HG03025 (cell line): Measurements from ENCODE around the gene HERC3.

Experiments
- ATAC-seq: cut with Tn5 transposase; IDR thresholded peaks from one replicate; pipeline ENCODE4 v1.9.1; 2021; ENCODE audit warnings: mild to moderate bottlenecking, moderate library complexity; ENCODE audit not compliant: unreplicated experiment, low FRiP score

Gene HERC3

DNA sequence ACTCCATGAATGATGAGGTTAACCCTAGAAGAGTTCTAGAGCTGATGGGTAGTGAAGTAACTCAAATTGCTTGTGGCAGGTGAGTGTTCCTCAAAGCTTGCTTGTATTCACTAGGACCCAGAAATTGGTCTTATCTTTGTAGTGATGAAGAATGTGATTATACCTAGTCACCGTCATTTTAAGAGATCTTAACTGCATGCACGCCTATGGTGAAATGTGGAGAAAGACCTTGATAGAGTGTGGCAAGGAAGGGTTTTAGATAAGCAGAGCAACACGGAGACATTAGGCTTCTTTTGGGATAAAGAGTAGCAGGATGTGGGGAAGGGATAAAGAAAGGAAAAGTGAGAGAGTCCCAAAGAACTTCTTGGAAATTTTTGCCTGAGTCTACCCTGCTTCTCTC is 62.9 kb downstream of the HERC3 start:
- no peak for ATAC-seq

DNA sequence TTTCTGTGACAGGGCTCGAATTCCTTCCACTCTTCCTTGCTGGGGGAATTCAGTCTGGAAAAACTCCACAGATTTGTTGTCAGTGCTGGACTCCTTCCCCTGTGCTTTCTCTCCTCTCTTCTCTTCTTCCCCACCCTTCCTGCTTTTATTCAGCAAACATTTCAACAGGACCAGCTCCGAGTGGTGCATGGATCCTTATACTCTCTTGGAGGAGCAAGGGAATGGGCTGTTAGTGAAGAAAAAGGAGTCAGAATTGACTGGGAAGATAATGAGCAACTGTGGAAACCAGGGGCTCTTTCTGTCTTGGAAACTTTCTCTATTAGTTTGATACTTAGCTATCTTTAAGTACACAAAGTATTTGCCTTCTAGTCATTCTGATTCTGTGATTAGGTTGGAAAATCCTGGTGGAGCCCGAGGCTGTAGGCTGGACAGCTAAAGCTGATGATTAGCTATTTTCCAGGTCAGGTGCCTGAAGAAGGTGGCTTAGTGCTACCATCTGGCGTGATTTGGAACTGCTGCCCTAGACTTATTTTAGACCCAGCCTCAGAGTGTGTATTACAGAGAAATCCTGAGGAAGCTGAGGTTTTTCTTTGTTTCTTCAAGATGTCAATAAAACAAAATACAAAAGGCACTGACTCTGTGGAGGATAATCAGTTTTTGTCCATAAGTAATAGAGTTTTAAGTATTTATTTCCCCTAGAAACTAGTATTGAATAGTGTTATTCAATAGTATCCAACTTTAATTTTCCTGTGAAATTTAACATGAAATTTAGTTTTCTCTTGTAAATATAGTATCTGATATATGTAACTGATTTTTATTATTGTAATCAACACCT is 67.0 kb downstream of the HERC3 start:
- peak; percentile 86 for ATAC-seq

DNA sequence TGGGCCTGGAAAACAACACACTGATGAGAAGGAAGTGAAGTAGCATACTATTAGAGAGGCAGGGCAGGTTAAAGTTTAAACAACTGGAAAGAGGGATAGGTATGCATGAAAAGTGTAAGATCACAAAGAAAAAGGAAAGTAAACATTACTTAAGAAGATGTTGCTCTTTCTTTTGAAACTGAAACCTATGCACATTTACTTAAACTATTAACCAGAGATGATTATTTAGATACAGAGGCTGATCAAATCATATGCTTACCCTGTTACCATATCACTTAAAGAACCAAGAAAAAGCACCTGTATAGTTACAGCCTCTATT is 67.6 kb downstream of the HERC3 start:
- no peak for ATAC-seq

DNA sequence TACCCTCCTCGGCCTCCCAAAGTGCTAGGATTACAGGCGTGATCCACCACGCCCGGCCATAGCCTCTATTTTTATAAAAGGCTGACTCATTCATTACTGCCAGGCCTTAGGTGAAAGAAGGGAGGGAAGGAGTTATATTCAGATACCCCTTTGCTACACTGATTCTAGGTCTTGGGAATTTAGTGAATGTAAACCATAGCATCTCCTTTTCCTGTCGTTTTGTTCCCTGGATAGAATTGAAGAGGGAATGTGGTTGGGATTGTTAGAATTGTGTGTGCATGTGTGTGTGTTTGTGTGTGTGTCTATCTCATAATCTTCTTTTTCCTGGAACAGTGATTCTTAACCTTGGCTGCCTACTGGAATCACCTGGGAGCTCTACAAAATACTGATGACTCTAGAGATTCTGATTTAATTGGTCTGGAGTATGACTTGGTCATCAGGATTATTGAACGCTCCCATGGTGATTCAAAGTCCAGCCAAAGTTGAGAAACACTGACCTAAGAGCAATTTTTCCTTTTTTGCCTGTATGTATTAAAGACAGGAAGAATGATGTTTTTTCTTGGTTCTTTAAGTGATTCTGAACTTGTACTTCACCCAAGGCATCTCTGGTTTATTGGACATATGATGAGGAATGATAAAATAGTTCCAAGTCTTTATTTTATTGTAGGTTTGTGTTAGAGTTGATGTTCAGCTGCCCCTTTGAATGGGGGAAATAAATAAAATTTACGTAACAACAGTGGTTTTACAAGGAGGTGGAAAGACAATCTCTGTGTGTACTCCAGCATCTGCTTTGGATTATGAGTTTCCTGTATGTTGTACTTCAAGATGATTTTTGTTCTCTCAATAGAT is 68.4 kb downstream of the HERC3 start:
- ATAC-seq = no peak

- no peak for ATAC-seq
These were observed 69.5 kb downstream of the HERC3 start for GRCh38 chr4:88661739-88662138.

- ATAC-seq = no peak
These were observed 80.7 kb downstream of the HERC3 start for GRCh38 chr4:88672987-88673386.

- no peak for ATAC-seq
These were observed 81.6 kb downstream of the HERC3 start for GRCh38 chr4:88673886-88674285.

DNA sequence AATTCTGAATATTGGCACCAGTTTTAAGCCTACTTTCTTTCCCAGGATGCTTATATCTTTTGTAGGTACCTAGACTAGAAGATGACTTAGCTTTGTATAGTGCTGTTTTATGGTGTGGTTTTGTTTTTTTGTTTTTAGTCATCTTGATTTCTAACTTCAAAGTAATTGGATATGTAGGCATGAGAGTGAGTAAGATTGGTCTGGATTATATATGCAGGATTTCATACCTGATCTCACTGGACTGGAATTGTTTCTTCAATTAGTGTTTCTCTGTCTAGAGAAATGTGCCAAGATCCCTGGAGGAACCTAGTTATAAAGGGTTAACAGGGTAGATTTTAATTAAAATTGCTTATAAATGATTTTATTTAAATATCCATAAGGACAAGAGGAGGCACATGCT is 82.3 kb downstream of the HERC3 start:
- no peak for ATAC-seq

GRCh38 chr4:88674979-88675378 is 82.7 kb downstream of the HERC3 start:
- no peak for ATAC-seq

GRCh38 chr4:88675543-88675942 is 83.3 kb downstream of the HERC3 start:
- ATAC-seq = no peak

DNA sequence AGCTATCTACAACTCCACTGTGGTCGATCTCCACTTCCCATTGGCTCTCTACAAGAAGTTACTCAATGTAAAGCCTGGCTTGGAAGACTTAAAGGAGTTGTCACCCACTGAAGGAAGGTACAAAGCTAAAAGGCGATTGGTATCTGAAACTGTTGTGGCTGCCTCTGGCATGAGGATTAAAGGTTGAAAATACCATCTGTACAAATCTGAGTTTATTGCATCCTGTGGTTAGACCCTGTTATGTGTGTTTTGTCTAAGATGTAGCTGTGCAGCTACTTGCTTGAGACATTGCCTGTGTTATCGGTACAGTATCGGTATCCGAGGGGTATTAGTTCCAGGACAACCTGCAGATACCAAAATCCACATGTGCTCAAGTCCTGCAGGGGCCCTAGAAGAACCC is 88.9 kb downstream of the HERC3 start:
- no peak for ATAC-seq

DNA sequence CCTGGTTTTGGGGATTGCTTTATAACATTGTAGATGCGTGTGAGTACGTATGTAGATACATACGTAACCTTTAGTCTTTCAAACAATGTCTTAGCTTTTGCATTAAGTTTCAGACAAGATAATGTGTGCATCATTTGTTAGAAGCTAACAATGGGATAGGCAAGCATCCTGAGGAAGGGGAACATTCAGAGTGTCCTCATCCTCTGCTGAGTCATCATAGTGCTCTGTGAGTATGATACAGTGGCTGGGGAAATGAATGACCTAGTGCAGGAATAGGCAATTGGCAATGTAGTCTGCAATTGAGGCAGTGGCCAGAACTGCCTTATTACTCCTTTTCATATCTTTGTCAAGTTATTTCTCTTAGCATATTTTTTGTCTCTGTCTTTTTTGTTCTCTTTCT is 98.1 kb downstream of the HERC3 start:
- no peak for ATAC-seq

- ATAC-seq = no peak
These were observed 101.5 kb downstream of the HERC3 start for GRCh38 chr4:88693792-88694191.

GRCh38 chr4:88696630-88697029 is 104.3 kb downstream of the HERC3 start:
- no peak for ATAC-seq

DNA sequence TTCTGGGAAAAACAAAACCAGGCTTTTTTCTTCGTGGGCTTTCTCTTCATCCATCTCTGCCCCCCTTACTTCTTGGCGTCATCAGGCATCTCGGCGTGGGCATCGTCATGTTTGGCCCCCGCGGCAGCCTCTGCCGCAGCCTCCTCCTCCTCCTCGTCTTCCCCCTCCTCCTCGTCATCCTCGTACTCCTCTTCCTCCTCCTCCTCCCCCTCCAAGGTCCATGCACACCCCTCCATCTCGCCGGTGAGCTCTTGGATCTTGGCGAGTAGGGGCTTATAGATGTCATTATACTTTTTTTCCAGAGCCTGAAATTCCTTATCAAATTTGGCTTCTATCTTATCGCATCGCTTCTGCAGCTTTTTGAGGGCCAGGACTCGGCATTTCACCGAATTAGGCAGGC is 104.9 kb downstream of the HERC3 start:
- ATAC-seq = no peak

DNA sequence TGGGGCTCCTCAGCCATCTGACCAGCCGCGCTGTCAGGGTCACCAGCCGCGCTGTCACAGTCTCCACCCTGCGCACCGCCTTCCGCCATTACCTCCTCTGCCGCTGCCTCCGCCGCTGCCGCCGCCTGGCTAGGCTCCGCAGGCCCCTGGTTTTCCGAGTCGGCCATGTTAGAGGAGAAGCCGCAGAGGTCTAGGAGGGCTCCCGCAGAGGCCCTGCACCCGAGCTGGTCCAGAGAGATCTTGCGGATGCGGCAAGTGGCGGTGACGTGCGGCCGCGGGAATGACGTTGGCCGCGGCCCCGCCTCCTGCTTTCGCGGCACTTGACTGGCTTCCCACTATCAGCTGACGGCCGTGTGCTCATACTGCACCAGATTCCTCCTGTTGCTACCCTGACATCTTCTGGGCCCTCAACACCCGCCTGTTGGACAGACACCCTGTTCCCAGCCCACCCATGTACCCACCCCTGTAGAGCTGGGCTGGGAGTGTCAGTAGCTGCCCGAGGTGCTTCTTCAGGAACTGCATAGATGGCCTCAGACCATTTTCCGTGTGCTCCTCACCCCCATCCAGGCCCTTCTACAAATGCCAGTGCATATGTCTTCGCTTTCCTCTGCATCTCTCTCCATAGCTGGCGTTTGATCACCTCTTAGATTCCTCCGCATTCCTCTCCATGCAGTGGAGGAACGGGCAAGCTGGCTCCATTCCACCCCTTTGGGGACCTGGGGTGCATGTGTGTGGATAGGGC is 105.5 kb downstream of the HERC3 start, which contains the start of gene NAP1L5:
NAP1L5 (minus strand) TSS at position 242 of the 742 bp plus-strand sequence; CDS start at position 167, 75 bp downstream.
- ATAC-seq = peak; percentile 95

DNA sequence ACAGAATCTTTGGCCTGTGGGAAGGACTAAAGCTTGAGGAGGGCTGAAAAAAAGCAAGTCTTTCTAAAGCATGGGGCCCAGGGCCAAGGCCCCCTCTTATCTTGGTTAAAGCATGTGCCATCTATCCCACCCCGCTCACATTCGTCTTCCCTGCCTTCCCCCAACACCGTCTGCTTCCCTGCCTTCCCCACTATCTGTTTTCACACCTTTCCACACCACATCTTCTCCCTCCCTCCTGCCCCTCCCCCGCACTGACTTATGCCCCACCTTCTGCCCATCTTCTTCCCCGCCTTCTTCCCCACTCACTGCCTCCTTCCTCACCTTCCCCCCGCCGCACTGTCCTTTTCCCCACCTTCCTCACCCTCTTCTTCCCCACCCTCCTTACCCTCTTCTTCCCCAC is 106.2 kb downstream of the HERC3 start:
- no peak for ATAC-seq

DNA sequence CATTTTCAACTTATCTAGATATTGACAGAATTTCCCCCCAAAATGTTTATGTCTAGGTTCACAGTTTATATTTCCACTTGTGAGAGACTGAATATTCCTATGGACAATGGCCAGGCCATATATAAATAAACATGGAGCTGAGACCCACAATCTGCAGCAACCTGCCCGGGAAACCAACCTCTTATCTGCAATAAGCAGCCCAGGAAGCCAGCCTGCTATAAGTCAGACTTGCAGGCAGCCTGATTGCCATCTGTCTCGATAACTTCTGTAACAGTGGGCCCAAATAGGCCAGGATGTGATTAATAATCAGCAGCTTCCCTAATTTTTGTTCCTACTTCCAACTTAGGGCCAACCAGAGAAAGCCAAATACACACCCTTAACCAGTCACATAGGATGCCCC is 110.5 kb downstream of the HERC3 start:
- no peak for ATAC-seq

- ATAC-seq = no peak
These were observed 112.9 kb downstream of the HERC3 start for GRCh38 chr4:88705223-88705622.

DNA sequence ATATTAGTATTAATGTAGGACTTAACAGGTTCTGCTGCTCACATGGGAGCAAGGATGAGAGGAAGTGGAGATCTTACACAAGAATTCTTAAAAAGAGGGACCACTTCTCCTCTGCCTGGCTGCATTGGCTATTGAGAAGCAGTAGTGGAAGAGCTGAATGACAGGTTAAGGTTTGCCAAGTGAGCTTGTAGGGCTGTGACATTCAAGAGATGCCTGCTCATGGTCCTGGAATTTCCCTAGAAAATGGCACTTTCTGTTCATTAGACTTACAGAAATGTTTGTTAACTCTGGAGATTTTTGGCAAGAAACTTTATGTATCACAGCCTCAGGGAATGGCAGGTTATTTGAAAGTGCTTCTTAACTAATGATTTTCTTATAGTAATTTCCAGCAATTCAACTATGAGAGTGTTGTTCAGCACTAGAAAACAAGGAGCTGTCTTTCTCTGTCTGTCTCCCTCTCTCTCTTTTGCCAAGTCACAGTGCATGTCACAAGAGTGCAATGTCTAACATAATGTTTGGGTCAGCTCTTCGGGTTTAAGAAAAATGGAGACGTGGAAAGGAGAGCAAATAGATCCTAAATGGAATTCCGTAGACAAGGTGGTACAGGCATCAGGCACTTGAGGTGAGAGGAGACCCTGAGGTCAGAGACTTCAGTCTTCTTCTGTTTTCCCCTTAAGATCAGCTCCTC is 113.7 kb downstream of the HERC3 start:
- no peak for ATAC-seq

GRCh38 chr4:88706574-88706973 is 114.3 kb downstream of the HERC3 start:
- no peak for ATAC-seq
